HG02678 (cell line): ENCODE data around the gene HSPB6.

Experiments used
- ATAC-seq: cut with Tn5 transposase; IDR thresholded peaks from one replicate; pipeline ENCODE4 v1.9.1; 2021; ENCODE audit warnings: mild to moderate bottlenecking, moderate library complexity; ENCODE audit not compliant: unreplicated experiment

HSPB6 gene

GRCh38 chr19:35746531-35746930 is 10.3 kb downstream of the HSPB6 start:
- ATAC-seq, result no peak

DNA sequence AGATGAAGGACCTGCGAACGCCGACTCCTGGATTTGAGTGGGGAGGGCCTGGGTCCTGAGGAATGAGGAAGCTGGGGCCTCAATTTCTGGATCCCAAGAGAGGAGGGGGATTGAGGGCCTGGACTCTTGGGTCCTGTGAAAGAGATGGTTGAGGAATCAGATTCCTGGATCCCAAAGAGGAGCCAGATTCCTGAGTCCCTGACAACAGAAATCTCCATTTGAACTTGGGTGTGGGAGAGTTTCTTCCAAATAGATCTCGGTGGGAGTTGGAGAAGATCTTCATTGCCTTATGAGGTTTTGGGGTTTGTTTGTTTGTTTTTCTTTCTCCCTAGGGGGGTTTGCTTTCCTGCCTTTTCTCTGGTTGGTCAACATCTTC is 10.8 kb downstream of the HSPB6 start:
- ATAC-seq, result no peak

GRCh38 chr19:35745328-35746086 is 11.3 kb downstream of the HSPB6 start, which contains the start of the genes PSENEN and U2AF1L4:
PSENEN (plus strand) TSS chr19:35745651; CDS start chr19:35745931, 280 bp downstream.
U2AF1L4 (minus strand) TSS chr19:35745418; CDS start chr19:35745391, 27 bp downstream.
- peak; percentile 39 for ATAC-seq

GRCh38 chr19:35744430-35745327 is 12.2 kb downstream of the HSPB6 start:
- peak; percentile 27 for ATAC-seq

- ATAC-seq, result no peak
Measured at GRCh38 chr19:35743640-35744429, 13.0 kb downstream of the HSPB6 start.

- no peak for ATAC-seq
Measured at GRCh38 chr19:35742121-35742724, 14.6 kb downstream of the HSPB6 start, which contains the start of gene IGFLR1. IGFLR1 (minus strand) TSS chr19:35742452; CDS start chr19:35741180, 1,272 bp downstream.

- ATAC-seq, result no peak
Measured at GRCh38 chr19:35741203-35741515, 15.7 kb downstream of the HSPB6 start.

- peak; percentile 64 for ATAC-seq
Measured at GRCh38 chr19:35740423-35741202, 16.2 kb downstream of the HSPB6 start.

DNA sequence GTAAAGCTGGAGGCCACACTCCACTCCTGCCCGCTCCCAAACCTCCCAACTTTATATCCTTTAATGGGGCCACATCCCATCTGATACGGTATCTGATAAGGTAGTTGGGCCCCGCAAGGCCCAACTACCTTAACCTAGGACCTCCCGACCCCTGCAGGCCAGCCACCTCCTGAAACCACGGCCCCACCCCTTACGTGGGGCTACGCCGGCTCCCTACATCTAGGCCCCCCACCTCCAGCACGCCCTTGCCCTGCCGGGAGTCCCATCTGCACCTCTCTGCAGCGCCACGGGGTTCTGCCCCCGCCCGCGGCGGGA is 16.8 kb downstream of the HSPB6 start:
- ATAC-seq, result no peak

DNA sequence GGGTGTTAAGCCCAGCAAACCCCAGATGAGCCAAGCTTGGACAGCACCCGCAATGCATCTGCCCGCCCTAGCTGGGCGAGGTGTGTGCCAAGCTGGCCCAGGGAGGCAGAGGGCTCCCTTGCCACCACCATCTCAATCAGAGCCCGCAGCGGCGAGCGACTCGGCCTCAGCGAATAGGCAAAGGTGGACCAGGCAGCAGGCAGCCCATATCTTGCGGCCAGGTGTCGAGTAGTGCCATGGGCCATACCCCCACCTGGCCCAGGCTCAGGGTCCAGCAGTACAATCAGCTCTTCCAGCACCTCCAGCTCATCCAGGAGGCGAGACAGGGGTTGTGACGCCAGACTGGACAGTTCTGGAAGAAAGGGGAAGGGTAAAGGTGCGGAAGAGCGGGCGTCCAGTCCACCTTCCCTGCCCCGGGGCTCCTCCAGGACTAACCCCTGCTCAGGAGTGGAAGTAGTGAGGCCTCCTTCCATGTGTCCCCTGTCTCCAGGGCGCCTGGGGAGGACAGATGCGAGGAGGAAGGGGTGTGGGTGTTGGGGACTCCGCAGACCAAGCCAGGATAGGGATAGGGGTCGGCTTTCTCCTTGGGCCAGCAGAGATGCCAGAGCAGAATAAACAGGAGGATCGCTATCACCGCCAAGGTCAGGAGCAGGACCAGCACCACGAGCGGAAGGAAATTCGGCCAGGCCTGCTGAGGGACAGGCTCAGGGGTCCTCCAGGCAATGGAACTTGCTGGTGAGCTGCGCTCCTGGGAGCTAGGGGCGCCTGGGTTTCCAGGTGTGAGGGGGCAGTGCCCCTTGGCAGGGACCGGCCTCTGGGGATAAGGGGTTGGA is 17.3 kb downstream of the HSPB6 start:
- no peak for ATAC-seq

DNA sequence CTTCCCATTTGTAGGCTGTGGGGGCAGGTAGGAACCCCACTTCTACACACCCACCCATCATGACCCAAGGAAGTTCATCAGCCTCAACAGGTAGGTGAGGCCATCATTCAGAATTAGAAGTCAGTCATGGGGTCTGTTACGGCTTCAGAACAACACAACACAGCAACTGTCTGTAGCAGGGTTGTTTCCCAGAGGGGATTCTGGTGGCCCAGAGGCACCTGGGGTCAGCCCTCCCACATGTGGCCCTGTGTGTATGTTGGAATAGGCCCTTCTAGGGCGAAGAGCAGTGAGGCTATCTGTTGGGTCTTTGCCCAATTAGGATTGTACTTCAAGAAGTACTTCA is 18.0 kb downstream of the HSPB6 start:
- no peak for ATAC-seq

DNA sequence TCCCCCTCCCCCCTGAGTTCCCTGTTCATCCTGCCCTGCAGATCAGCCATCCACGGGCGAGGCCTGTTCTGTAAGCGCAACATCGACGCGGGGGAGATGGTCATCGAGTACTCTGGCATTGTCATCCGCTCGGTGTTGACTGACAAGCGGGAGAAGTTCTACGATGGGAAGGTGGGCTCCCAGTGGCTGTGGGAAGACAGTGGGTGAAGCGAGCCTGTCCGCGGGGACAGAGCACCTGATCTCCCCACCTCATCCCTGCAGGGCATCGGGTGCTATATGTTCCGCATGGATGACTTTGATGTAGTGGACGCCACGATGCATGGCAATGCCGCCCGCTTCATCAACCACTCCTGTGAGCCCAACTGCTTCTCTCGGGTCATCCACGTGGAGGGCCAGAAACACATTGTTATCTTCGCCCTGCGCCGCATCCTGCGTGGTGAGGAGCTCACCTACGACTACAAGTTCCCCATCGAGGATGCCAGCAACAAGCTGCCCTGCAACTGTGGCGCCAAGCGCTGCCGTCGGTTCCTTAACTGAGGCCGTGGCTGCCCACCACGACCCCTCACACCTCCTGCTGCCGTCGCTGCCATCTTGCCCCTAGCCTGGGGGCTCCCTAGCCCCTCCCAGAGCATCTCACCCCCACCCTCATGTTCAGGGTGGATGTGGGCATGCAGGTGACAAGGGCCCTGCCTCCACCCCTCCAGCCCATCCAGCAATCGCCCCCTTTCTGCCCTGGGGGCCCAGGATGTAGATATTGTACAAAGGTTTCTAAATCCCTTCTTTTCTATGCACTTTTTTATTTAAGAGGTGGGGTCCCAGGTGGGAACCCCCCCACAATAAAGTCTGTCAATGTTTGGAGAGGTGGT is 18.6 kb downstream of the HSPB6 start:
- no peak for ATAC-seq

GRCh38 chr19:35736913-35737886 is 19.6 kb downstream of the HSPB6 start:
- ATAC-seq, result no peak

GRCh38 chr19:35734889-35735288 is 21.9 kb downstream of the HSPB6 start:
- no peak for ATAC-seq

DNA sequence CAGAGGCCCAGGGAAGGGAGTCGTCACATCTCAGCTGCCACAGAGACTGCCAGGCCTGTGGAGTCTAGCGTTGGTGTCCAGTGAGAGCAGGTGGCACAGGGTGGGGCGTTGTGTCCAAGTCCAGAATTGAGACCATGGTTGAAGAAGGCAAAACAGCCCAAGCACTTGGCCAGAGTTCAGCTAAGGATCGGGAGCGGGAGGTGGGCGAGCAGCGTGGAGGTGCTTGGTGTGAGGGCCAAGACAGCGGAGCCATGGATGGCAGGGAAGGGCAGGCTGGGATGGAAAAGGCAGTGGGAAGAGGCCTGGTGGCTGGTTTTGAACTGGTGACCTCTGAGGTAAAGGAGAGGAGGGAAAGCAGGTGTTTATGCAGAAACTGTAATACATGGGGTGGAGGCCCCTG is 22.6 kb downstream of the HSPB6 start:
- ATAC-seq, result no peak

GRCh38 chr19:35733180-35734125 is 23.4 kb downstream of the HSPB6 start:
- no peak for ATAC-seq
